Lower leg skin (tissue), 4 donors: ENCODE results near the gene SLC22A15. TPM values are rescaled to one million over a fixed set of nuclear protein-coding genes. Genes with fewer than 3 reads are reported as not detected.
"Not testable (repeated sequence)": the region's sequence is repeated elsewhere in the genome, so short reads cannot be mapped to it uniquely, and the experiment has no call there.

Source experiments
- DNase-seq, 2 donors: peaks; one replicate each; pipeline ENCODE4 v3.0.0-alpha.2; 2019; ENCODE audit warnings: low spot score in 2 of 2
- H3K4me3 ChIP-seq: fragments of 200-600 bp; sonication (generic); 2 replicates; pipeline ENCODE4 v1.5.1; 2017; ENCODE audit warnings: mild to moderate bottlenecking, low read depth; ENCODE audit not compliant: poor library complexity, severe bottlenecking
- CTCF ChIP-seq, 3 donors: fragments of 450-650 bp; IDR thresholded peaks; one replicate each; pipeline ENCODE4 v1.5.1; 2016; ENCODE audit warnings: antibody characterized with exemption in 3 of 3, mild to moderate bottlenecking in 3 of 3, moderate library complexity in 2 of 3
- POLR2A ChIP-seq, 2 donors: fragments of 450-650 bp; IDR thresholded peaks; one replicate each; pipeline ENCODE4 v1.6.1; 2016 to 2017; ENCODE audit warnings: antibody characterized with exemption in 2 of 2, mild to moderate bottlenecking in 1 of 2, moderate library complexity in 1 of 2
- WGBS, 2 donors: methylation state at CpG; one replicate each; pipeline ENCODE4 v1.1.5; 2018; 5-methylcytosine and 5-hydroxymethylcytosine counted together
- intact Hi-C: fragments of 100-400 bp; cut with DNase I; formaldehyde crosslinking; loops from one replicate; pipeline ENCODE4 v1.15.0; 2023; ENCODE audit warnings: low total_unique reads
- total RNA-seq, 4 donors: library from RNA; depleted of rRNA; stranded (reverse); fragments of >200 nt; gene quantifications; one replicate each; pipeline ENCODE4 v1.1.0, GENCODE V29; 2016

The SLC22A15 gene
- total RNA-seq, 4 donors from 2014 or later, result 7.9 to 11.5 (median 10.5) TPM

- WGBS, 2 donors, result 67 to 80% methylated on average over 1 of the region's 1 CpG
These were observed 21.1 kb upstream of the SLC22A15 start for GRCh38 chr1:115955228-115955627.

GRCh38 chr1:115958866-115959265 is 17.4 kb upstream of the SLC22A15 start:
- TF ChIP-seq POLR2A (IDR thresholded peaks at IDR 0.05), result no peak
- no peak overlapping the region for H3K4me3 ChIP-seq
- no peak for DNase-seq
- intact Hi-C loops, result no loop called here
- 90 to 91% methylated on average over 2 of the region's 2 CpGs for WGBS, 2 donors

More at GRCh38 chr1:115955228-115955627, 21.1 kb upstream of the SLC22A15 start:
- H3K4me3 ChIP-seq, result no peak overlapping the region
- intact Hi-C loops, result no loop called here
- TF ChIP-seq CTCF (IDR thresholded peaks at IDR 0.05) (no peak), POLR2A (IDR thresholded peaks at IDR 0.05) (no peak)
- DNase-seq, result no peak

GRCh38 chr1:115969509-115969908 is 6.8 kb upstream of the SLC22A15 start:
- WGBS, 2 donors, result 54 to 60% methylated on average over 2 of the region's 2 CpGs
- no peak for DNase-seq
- H3K4me3 ChIP-seq, result no peak overlapping the region
- intact Hi-C loops, result no loop called here
- TF ChIP-seq CTCF (IDR thresholded peaks at IDR 0.05) (no peak), POLR2A (IDR thresholded peaks at IDR 0.05) (no peak)

GRCh38 chr1:115971778-115972177 is 4.5 kb upstream of the SLC22A15 start:
- intact Hi-C loops, H3K4me3 ChIP-seq, DNase-seq: not testable (repeated sequence)
- WGBS, 2 donors, result 93 to 99% methylated on average over 7 of the region's 7 CpGs

- no peak for DNase-seq
- H3K4me3 ChIP-seq, result no peak overlapping the region
- TF ChIP-seq POLR2A (IDR thresholded peaks at IDR 0.05) (no peak), CTCF (IDR thresholded peaks at IDR 0.05) (no peak)
- WGBS, 2 donors, result 86 to 91% methylated on average over 1 of the region's 1 CpG
- intact Hi-C loops, result no loop called here
These were observed 3.2 kb upstream of the SLC22A15 start for GRCh38 chr1:115973154-115973553.

GRCh38 chr1:115975569-115976061 is 698 bp upstream of the SLC22A15 start:
- intact Hi-C loops, result loop anchor here (2.0 to 5.0 kb wide), 2 partner anchors 47 to 163 kb away; no protein-coding TSS in a partner anchor
- WGBS, 2 donors, result 40 to 42% methylated on average over 11 of the region's 11 CpGs
- peak overlapping the region; percentile 83 for H3K4me3 ChIP-seq
- TF ChIP-seq CTCF (IDR thresholded peaks at IDR 0.05), result no peak
- no peak for TF ChIP-seq POLR2A (IDR thresholded peaks at IDR 0.05)
- no peak for DNase-seq

DNA sequence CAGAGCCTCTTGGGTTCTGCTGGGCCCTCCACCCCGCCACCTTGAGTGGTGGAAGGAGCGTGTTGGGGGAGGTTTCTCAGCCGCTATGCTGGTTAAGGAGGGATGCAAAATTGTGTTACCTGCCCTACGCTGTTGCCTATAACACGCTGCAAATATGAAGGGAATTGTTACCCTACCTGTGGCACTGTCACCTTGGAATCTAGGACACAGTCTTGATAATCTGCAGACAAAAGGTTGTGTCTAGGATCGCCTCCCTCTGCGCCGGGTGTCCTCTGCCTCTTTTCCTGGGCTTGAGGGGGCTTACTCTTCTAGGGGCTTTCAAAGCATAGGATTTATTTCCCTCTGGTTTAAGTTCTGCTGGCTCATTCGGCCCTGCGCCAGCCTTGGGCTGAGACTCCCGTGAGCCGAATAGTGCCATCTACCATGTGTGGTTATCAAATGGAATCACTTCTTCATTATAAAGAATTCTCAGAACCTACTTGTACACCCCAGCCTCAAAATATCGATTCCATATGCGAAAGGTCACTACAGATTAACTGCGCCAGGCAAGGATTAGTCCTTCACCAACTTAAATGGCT is 697 bp downstream of the SLC22A15 start:
- TF ChIP-seq POLR2A (IDR thresholded peaks at IDR 0.05), result no peak
- no peak for TF ChIP-seq CTCF (IDR thresholded peaks at IDR 0.05)
- peak overlapping the region; percentile 83 for H3K4me3 ChIP-seq
- intact Hi-C loops, result loop anchor here (2.0 to 5.0 kb wide), 2 partner anchors 48 to 165 kb away; no protein-coding TSS in a partner anchor
- 27 to 40% methylated on average over 12 to 15 of the region's 15 CpGs for WGBS, 2 donors
- no peak for DNase-seq
